SK-N-MC (cell line): ENCODE data around the gene PTPN21.

ENCODE experiments used
- EZH2 ChIP-seq: fragments of 200-600 bp; sonication (generic); IDR thresholded peaks from one replicate; pipeline ENCODE4 v1.6.1; 2017; ENCODE audit warnings: antibody characterized with exemption
- POLR2AphosphoS5 ChIP-seq: IDR thresholded peaks from 2 replicates; pipeline ENCODE4 v1.6.1; 2012; ENCODE audit warnings: mild to moderate bottlenecking, low read depth, low read length, borderline replicate concordance

GRCh38 chr14:88468406-88468805, 86.4 kb downstream of the PTPN21 start:
- TF ChIP-seq EZH2 (no peak), POLR2AphosphoS5 (no peak)
